Thoracic aorta (tissue), 2 donors: Measurements from ENCODE around the gene PAK6. TPM values are rescaled to one million over a fixed set of nuclear protein-coding genes. Genes with fewer than 3 reads are reported as not detected.
A peak's percentile ranks its signal among the peaks of the same experiment; 100 is the strongest.

Source experiments
- ATAC-seq: fragments of 150-250 bp; one replicate; pipeline ENCODE4 v1.8.0; 2017; ENCODE audit warnings: low read depth; ENCODE audit not compliant: insufficient number of reproducible peaks, low FRiP score
- DNase-seq: peaks from one replicate; pipeline ENCODE4 v3.0.0-alpha.2; 2020; ENCODE audit warnings: low spot score
- H3K27ac ChIP-seq, 2 donors: fragments of 200-600 bp; sonication (generic); 1 replicate in 1 of 2; 2 replicates in 1 of 2; pipeline ENCODE4 v1.5.1; 2016; ENCODE audit warnings: mild to moderate bottlenecking in 2 of 2, moderate library complexity in 2 of 2
- H3K27me3 ChIP-seq: fragments of 200-600 bp; sonication (generic); replicated peaks from 2 replicates; pipeline ENCODE4 v1.6.0; 2016; ENCODE audit warnings: mild to moderate bottlenecking; ENCODE audit not compliant: insufficient read depth
- H3K36me3 ChIP-seq: fragments of 200-600 bp; sonication (generic); one replicate; pipeline ENCODE4 v1.5.1; 2016
- H3K4me1 ChIP-seq, 2 donors: fragments of 200-600 bp; sonication (generic); 1 replicate in 1 of 2; 2 replicates in 1 of 2; pipeline versions ENCODE4 v1.5.1 to v1.6.0; 2016; ENCODE audit warnings: low read depth in 2 of 2, mild to moderate bottlenecking in 1 of 2; ENCODE audit not compliant: control insufficient read depth in 1 of 2
- H3K4me3 ChIP-seq: fragments of 200-600 bp; sonication (generic); 2 replicates; pipeline ENCODE4 v1.5.1; 2016; ENCODE audit warnings: mild to moderate bottlenecking
- H3K9me3 ChIP-seq: fragments of 200-600 bp; sonication (generic); 2 replicates; pipeline ENCODE4 v1.5.1; 2016
- CTCF ChIP-seq: fragments of 200-600 bp; sonication (generic); IDR thresholded peaks from one replicate; pipeline ENCODE4 v1.5.1; 2019; ENCODE audit warnings: antibody characterized with exemption
- total RNA-seq, 2 donors: library from RNA; depleted of rRNA; stranded (reverse); fragments of >200 nt; gene quantifications; one replicate each; pipeline versions ENCODE4 v1.1.0 to v1.2.3, GENCODE V29; 2016

PAK6 gene
- total RNA-seq, 2 donors from 2014 or later = 0.68 to 0.78 TPM

- no peak overlapping the region for H3K27ac ChIP-seq
- no peak overlapping the region for H3K4me3 ChIP-seq
- no peaks in the 10 kb centered on the region for H3K9me3 ChIP-seq
- H3K4me1 ChIP-seq = peaks cover 2 to 30% of the 10 kb centered on the region in 2 donors
- H3K27me3 ChIP-seq = peaks cover 15% of the 10 kb centered on the region
- DNase-seq (no peak), ATAC-seq (no peak)
- no peaks in the 10 kb centered on the region for H3K36me3 ChIP-seq
- no peak for TF ChIP-seq CTCF
Measured at GRCh38 chr15:40278026-40278425, 39.2 kb downstream of the PAK6 start.

GRCh38 chr15:40279437-40280141 is 40.7 kb downstream of the PAK6 start:
- Histone ChIP-seq H3K4me1 (peaks cover 3 to 34% of the 10 kb centered on the region in 2 donors), H3K4me3 (no peak overlapping the region), H3K9me3 (no peaks in the 10 kb centered on the region), H3K27me3 (peaks cover 15% of the 10 kb centered on the region), H3K27ac (no peak overlapping the region), H3K36me3 (no peaks in the 10 kb centered on the region)
- TF ChIP-seq CTCF = peak; percentile 98
- ATAC-seq (no peak), DNase-seq (no peak)

GRCh38 chr15:40280260-40281056 is 41.6 kb downstream of the PAK6 start:
- no peak overlapping the region for H3K4me3 ChIP-seq
- H3K27me3 ChIP-seq = peaks cover 15% of the 10 kb centered on the region

GRCh38 chr15:40281057-40281800 is 42.4 kb downstream of the PAK6 start:
- H3K27ac ChIP-seq = no peak overlapping the region
- H3K4me1 ChIP-seq = peaks cover 3 to 34% of the 10 kb centered on the region in 2 donors
- TF ChIP-seq CTCF = no peak
- no peaks in the 10 kb centered on the region for H3K36me3 ChIP-seq
- H3K4me3 ChIP-seq = peak overlapping the region; percentile 66
- ATAC-seq (no peak), DNase-seq (no peak)
- peaks cover 15% of the 10 kb centered on the region for H3K27me3 ChIP-seq
- H3K9me3 ChIP-seq = no peaks in the 10 kb centered on the region

More at GRCh38 chr15:40280260-40281056, 41.6 kb downstream of the PAK6 start:
- Histone ChIP-seq H3K4me1 (peaks cover 3 to 34% of the 10 kb centered on the region in 2 donors), H3K36me3 (no peaks in the 10 kb centered on the region), H3K9me3 (no peaks in the 10 kb centered on the region), H3K27ac (peak overlapping the region in 1 of 2 donors; percentile 11)
- no peak for ATAC-seq
- no peak for DNase-seq
- no peak for TF ChIP-seq CTCF

- no peaks in the 10 kb centered on the region for H3K36me3 ChIP-seq
- DNase-seq = no peak
- TF ChIP-seq CTCF = no peak
- ATAC-seq = no peak
- peaks cover 3 to 34% of the 10 kb centered on the region in 2 donors for H3K4me1 ChIP-seq
- H3K27ac ChIP-seq = no peak overlapping the region
- H3K9me3 ChIP-seq = no peaks in the 10 kb centered on the region
- peak overlapping the region; percentile 66 for H3K4me3 ChIP-seq
- peaks cover 15% of the 10 kb centered on the region for H3K27me3 ChIP-seq
Measured at GRCh38 chr15:40281801-40282146, 42.9 kb downstream of the PAK6 start.
